Prostate gland (tissue), 2 donors: ENCODE results near the gene NTN1. TPM values are rescaled to one million over a fixed set of nuclear protein-coding genes. Genes with fewer than 3 reads are reported as not detected.

ENCODE experiments used
- DNase-seq: peaks from one replicate; pipeline ENCODE4 v3.0.0-alpha.2; 2019; ENCODE audit warnings: low spot score
- H3K27ac ChIP-seq, 2 donors: fragments of 200-600 bp; sonication (generic); 2 replicates each; pipeline ENCODE4 v1.5.1; 2017 to 2019
- H3K27me3 ChIP-seq: fragments of 200-600 bp; sonication (generic); replicated peaks from 2 replicates; pipeline ENCODE4 v1.5.1; 2019; ENCODE audit not compliant: insufficient read depth
- H3K36me3 ChIP-seq, 2 donors: fragments of 200-600 bp; sonication (generic); 1 replicate in 1 of 2; 2 replicates in 1 of 2; pipeline versions ENCODE4 v1.5.1 to v1.8.1; 2017 to 2019
- H3K4me1 ChIP-seq: fragments of 200-600 bp; sonication (generic); replicated peaks from 2 replicates; pipeline ENCODE4 v1.5.1; 2019
- H3K4me3 ChIP-seq, 2 donors: fragments of 200-600 bp; sonication (generic); 2 replicates each; pipeline ENCODE4 v1.5.1; 2017 to 2019
- H3K9me3 ChIP-seq: fragments of 200-600 bp; sonication (generic); 2 replicates; pipeline ENCODE4 v1.5.1; 2017
- CTCF ChIP-seq, 4 experiments: fragments of 200-600 bp in 2 of 4; fragments of 450-650 bp in 2 of 4; sonication (generic) in 2 of 4; IDR thresholded peaks; 1 replicate in 3 of 4; 2 replicates in 1 of 4; pipeline ENCODE4 v1.5.1; 2016 to 2019; ENCODE audit warnings: antibody characterized with exemption in 4 of 4, mild to moderate bottlenecking in 2 of 4, moderate library complexity in 2 of 4
- POLR2A ChIP-seq: fragments of 450-650 bp; IDR thresholded peaks from one replicate; pipeline ENCODE4 v1.6.1; 2016; ENCODE audit warnings: antibody characterized with exemption, mild to moderate bottlenecking
- POLR2AphosphoS5 ChIP-seq: sonication (generic); formaldehyde crosslinking; IDR thresholded peaks from one replicate; pipeline ENCODE4 v1.6.1; 2017; ENCODE audit warnings: antibody characterized with exemption
- WGBS: methylation state at CpG from one replicate; pipeline ENCODE4 v1.1.5; 2018; 5-methylcytosine and 5-hydroxymethylcytosine counted together
- intact Hi-C: fragments of 100-400 bp; cut with DNase I; formaldehyde crosslinking; loops from one replicate; pipeline ENCODE4 v1.14.2; 2022
- total RNA-seq, 2 donors: library from RNA; depleted of rRNA; stranded (reverse); fragments of >200 nt; gene quantifications; one replicate each; pipeline ENCODE4 v1.1.0, GENCODE V29; 2016

NTN1 gene
- total RNA-seq, 2 donors from 2014 or later: 9.2 to 11.4 TPM

- H3K9me3 ChIP-seq: no peaks in the 10 kb centered on the region
- H3K36me3 ChIP-seq: no peaks in the 10 kb centered on the region
- H3K4me1 ChIP-seq: no peaks in the 10 kb centered on the region
- no peak overlapping the region for H3K27ac ChIP-seq
- intact Hi-C loops: no loop called here
- no peak for TF ChIP-seq POLR2AphosphoS5
- TF ChIP-seq POLR2A: no peak
- no peak for TF ChIP-seq CTCF (IDR thresholded peaks at IDR 0.05)
- WGBS: 28% methylated on average over 3 of the region's 3 CpGs
- no peak overlapping the region for H3K4me3 ChIP-seq
- H3K27me3 ChIP-seq: no peaks in the 10 kb centered on the region
- DNase-seq: no peak
Observed at GRCh38 chr17:9016941-9017552, 4.3 kb upstream of the NTN1 start.

- DNase-seq: no peak
- intact Hi-C loops: no loop called here
- 88% methylated on average over 4 of the region's 4 CpGs for WGBS
- Histone ChIP-seq H3K9me3 (no peaks in the 10 kb centered on the region), H3K4me1 (peaks cover 7% of the 10 kb centered on the region), H3K4me3 (no peak overlapping the region), H3K27ac (no peak overlapping the region), H3K36me3 (no peaks in the 10 kb centered on the region), H3K27me3 (no peaks in the 10 kb centered on the region)
- TF ChIP-seq POLR2A (no peak), CTCF (IDR thresholded peaks at IDR 0.05) (no peak), POLR2AphosphoS5 (no peak)
Observed at GRCh38 chr17:9018726-9019125, 2.6 kb upstream of the NTN1 start.

GRCh38 chr17:9020096-9020823 lies 1.1 kb upstream of the NTN1 start:
- intact Hi-C loops: no loop called here
- TF ChIP-seq POLR2A: no peak
- TF ChIP-seq POLR2AphosphoS5: no peak
- no peak for TF ChIP-seq CTCF (IDR thresholded peaks at IDR 0.05)

GRCh38 chr17:9020824-9021157 lies 519 bp upstream of the NTN1 start:
- Histone ChIP-seq H3K27me3 (no peaks in the 10 kb centered on the region), H3K27ac (peak overlapping the region; percentile 73 to 77), H3K4me1 (peaks cover 7% of the 10 kb centered on the region), H3K36me3 (no peaks in the 10 kb centered on the region), H3K4me3 (peak overlapping the region; percentile 59 to 63), H3K9me3 (no peaks in the 10 kb centered on the region)
- no peak for TF ChIP-seq POLR2A
- no peak for TF ChIP-seq POLR2AphosphoS5
- TF ChIP-seq CTCF (IDR thresholded peaks at IDR 0.05): no peak
- WGBS: 1% methylated on average over 18 of the region's 25 CpGs
- no peak for DNase-seq
- intact Hi-C loops: no loop called here

More at GRCh38 chr17:9020096-9020823, 1.1 kb upstream of the NTN1 start:
- no peaks in the 10 kb centered on the region for H3K36me3 ChIP-seq
- peaks cover 7% of the 10 kb centered on the region for H3K4me1 ChIP-seq
- DNase-seq: no peak
- H3K9me3 ChIP-seq: no peaks in the 10 kb centered on the region
- no peaks in the 10 kb centered on the region for H3K27me3 ChIP-seq
- H3K4me3 ChIP-seq: peak overlapping the region; percentile 59 to 63
- WGBS: 58% methylated on average over 20 of the region's 20 CpGs
- H3K27ac ChIP-seq: peak overlapping the region in 1 of 2 donors; percentile 77
